NCI-H187 treated with DMSO at 0.1 percent for 48 hours (cell line): ENCODE data around the gene IGF1R.

Experiments
- DNase-seq: peaks from one replicate; lab custom pipeline; 2025; lab: John Stamatoyannopoulos, UW

The IGF1R gene

DNA sequence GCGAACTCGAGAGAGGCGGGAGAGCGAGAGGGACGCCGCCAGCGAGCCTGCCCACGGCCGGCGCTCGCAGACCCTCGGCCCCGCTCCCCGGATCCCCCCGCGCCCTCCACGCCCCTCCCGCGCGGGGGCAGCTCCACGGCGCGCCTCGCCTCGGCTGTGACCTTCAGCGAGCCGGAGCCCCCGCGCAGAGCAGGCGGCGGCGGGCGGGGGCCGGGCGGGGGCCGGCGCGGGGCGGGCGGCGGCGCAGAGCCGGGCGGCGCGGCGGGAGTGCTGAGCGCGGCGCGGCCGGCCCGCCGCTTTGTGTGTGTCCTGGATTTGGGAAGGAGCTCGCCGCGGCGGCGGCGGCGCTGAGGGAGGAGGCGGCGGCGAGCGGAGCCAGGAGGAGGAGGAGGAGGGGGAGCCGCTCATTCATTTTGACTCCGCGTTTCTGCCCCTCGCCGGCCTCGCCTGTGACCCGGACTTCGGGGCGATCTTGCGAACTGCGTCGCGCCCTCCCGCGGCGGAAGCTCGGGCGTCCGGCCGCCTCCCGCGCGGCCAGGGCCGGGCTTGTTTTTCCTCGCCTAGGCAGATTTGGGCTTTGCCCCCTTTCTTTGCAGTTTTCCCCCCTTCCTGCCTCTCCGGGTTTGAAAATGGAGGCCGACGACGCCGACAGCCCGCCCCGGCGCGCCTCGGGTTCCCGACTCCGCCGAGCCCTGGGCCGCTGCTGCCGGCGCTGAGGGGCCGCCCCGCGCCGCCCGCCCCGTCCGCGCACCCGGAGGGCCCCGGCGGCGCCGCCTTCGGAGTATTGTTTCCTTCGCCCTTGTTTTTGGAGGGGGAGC is 524 bp downstream of the IGF1R start:
- DNase-seq = no peak

DNA sequence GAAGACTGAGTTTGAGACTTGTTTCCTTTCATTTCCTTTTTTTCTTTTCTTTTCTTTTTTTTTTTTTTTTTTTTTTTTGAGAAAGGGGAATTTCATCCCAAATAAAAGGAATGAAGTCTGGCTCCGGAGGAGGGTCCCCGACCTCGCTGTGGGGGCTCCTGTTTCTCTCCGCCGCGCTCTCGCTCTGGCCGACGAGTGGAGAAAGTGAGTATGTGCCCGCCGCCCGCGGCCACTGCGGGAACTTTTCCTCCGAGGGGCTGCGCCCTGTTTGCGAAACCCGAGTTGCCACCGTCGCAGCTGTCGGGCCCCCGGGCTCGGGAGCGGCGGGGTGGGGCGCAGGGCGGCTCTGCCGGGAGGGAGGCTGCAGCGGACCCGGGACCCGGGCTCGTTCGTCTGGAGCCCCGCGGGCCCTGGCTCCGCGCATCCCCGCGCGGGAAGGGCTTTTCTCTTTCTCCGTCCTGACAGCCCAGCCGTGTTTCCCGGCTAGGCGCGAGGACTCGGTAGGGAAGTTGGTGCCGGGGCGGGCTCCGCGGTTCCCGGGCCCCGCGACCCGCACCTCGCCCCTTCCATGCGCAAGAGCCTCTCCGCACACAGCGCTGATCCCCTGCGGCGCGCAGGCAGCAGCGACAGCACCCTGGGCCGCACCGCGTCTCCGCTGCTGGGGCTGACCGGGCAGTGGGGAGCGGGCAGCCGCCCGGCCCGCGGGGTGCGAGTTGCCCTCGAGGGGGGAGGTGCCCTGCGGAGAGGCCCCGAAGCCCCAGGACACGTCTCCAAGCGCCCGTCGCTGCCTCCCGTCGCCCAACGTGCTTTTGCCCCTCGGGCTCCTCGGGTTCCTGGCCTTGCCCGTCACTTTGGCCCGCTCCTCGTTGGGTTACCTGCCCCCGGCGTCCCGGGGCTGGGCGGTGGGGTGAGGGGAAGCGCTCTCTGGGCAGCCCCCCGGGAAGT is 1.4 kb downstream of the IGF1R start:
- no peak for DNase-seq

DNA sequence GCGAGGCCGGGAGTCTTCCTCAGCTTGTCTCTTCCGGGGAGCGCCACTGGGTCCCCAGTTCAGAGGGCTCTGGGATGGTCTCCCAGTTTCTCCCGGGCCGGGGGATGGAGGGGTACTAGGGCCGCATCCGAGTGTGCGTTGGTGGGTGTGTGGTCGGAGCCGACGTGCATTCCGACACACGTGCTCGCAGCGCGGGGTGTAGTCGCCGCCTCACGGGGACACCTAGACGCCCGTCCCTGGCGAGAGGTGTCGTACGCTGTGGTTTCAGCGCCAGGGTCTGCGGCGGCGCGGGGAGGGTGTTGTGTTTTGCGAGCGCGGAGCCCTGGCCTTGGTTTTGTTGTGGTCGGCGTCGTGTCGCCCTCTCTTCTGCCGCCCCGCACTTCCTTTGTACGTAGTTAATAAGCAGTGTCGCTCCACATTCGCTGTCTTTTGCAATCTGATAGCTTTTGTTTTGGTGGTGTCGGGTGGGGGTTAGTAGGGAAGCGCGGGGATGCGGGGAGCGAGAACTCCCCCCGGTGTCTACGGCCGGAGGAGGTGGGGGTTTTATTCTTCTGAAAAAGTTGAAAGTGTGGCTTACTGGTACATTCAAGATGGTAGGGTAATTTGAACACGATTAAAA is 2.2 kb downstream of the IGF1R start:
- DNase-seq = no peak

DNA sequence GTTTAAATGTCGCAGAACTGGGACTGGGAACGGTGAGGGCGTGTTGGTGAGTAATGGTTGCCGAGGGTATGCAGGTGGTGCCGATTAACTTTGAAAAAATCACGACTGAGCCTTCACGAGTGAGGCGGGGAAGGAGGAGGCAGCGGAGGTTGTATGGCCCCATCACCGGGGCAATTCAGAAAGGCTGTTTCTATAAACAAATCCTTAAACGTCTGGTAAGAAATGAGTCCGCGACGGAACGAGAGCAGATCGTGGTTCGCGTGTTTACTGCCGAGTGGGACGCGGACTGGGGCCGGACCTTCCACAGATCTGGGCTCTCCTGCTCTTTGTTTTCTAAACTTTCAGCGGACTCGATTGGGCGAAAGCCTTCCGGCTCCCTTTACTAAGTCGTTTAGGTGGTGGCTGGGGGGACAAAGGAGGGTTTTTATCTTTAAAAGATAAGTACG is 2.7 kb downstream of the IGF1R start:
- DNase-seq = no peak

DNA sequence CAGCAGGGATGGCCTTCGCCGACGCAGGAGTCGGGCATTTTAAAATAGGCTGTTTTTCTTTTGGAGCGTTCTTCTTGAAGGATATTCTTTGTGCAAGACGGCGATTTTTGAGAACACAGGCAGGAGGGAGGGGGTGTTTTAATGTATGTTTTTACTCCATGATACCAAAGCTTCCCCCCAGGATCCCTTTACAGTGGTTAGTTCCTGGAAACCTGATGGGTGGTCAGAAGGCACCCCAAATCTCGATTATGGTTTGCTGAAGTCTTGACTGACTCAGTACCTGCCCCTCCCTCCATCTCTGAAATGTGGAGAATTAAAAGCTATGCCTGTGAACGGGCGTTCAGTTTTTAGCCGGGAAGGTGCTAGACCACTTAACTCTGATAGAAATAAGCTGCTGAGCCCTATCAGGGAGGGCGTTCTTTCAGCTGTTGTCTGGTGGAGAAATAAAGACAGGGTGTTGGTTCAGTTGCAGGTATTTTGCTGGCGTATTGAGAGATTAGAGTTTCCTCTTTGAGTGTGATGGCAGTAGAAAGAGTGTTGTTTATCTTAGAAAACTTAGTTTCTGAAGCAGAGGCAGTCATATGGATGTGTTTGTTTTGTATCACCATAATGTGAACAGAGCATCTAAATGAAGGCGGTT is 3.4 kb downstream of the IGF1R start:
- no peak for DNase-seq

DNA sequence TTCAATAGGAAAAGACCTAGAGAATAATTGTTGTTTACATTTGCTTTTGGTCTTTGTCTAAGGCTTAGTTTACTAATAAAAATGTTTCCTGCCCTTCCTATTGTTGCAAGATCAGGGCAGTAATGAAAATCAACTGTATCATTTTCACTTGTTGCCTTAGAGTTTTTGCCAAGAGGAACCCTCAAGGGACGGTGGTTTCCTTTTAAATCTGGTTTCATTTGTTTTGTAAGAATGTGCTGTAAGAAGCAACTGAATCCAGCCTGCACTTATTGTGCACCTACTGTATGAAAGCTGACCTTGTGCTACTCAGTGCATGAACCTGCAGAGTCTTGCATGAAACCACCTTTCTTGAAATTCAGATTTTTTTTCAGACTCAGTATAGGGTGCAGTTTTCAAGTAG is 5.3 kb downstream of the IGF1R start:
- no peak for DNase-seq

DNA sequence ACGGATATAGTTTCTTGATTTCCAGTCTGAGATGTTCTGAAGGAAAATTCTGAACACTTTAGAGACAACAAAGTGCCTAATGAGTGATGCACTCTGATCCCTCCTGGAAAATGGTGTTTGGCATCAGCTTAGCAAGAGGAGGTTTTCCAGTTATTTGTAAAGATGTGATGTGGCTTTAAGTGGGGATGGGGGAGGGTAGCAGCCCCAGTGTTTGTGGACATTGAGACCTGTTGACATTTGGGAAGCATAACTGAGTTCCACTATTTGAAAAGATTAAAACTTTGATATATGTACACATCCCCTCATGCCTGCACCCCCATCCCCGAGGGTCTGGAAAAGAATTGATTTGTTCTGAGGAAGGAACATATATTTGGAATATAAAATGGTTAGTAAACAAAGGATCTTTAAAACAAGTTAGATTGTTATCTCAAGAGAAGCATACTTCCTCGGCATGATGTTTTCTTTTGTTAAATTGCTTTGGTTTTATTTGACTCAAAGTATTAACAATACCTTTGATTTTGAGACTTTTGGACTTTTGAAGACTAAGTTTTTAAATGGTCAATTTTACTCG is 6.5 kb downstream of the IGF1R start:
- no peak for DNase-seq

DNA sequence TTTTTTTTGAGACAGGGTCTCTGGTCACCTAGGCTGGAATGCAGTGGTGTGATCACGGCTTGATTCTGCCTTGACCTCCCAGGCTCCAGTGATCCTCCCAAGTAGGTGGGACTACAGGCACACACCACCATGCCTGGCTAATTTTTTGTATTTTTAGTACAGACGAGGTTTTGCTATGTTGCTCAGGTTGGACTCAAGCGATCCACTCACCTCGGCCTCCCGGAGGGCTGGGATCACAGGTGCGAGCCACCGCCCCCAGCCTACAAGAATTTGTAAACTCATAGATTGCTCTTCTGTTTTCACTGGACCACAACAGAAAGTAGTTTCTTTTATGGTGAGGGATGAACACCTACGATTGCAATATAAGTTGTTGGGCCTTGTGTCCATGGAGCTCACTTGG is 7.4 kb downstream of the IGF1R start:
- DNase-seq = no peak

DNA sequence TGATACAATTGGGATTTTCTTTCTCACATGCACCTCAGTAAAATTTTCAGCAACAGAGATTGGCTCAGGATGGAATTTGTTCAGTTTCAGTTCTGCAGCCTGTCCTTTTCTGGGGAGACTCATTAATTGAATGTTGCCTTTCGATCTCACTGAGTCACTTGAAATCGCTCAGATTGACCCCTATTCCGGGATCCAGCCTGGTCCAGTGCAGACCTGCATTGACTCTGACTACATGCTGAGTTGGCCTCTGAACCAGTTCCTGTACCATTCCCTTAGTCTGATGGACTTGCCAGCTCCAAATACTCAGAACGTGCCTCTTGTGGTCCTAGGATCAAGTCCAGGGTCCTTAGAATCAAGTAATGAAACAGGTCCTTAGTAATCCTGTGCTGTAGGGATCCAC is 9.4 kb downstream of the IGF1R start:
- no peak for DNase-seq

DNA sequence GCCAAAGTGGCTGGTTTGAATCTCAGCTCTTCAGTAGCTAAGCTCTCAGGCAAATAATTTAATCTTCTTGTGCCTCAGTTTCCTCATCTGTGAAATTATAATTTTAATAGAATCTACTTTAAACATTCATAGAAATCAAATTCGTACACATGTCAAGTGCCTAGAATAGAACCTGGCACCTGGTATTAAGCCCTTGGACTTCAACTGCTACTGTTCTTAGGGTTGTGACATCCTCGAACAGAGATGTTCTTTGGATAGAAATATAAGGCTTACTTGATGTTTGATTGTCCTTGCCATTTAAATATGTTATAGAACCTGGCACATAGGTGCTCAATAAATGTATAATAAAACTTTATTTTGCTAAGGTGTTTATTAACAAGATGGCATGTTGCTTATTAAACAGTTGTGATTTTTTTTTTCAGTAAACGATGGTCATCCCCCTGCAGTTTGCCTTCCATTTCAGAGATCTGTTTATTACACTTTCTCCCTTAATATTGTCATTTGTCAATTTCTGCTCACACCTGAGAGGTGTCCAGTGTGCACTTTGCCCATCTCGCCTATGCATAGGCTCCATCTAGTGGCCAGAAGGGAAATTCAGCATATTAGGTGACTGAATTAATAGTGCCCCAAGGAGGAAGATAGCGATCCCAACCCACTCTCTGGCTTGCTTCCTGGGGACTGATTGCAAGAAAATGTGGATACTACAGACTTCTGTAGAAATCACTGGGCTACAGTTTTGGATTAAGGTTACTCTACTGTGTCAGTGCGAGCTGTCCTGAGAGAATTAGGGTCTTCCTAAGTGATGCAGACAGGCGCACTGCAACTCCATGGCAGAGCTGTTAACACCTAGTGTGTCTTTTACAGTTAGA is 10.7 kb downstream of the IGF1R start:
- DNase-seq = peak; percentile 25

DNA sequence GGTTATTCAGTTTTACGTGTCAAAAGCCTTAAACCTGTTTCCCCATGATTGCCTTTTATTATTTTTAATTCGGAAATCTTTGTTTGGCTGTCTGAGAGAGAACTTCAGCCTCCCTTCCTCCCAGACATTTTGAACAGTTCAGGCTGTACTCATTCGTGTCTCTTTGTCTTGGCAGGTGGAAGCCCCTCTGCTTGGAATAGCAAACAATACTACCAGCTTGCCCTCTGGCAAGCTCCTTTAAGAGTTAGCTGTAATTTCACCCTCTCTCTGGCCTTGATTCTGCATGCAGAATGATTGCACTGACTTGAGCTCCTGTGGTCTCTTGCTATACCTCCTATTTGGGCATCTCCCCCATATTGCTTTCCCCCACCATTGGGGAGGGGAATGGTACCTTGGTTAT is 11.7 kb downstream of the IGF1R start:
- DNase-seq = no peak

DNA sequence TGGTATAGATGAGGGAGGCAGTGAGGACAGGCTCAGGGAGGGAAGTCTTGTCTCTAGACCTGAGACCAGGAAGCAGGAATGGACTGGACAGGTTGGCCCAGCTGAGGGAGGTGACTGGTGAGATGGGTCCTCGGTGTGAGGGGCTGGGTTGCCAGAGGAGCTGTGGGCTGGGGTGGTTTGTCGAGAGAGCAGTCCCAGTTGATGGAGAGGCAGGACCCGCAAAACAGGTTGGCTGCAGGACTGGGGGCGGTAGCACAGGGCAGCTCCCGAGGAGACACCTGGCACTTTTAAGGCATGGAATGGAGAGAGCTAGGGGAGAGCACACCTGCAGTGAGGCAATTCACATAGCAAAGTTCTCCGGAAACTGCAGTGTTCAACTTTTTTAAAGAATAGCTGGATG is 14.7 kb downstream of the IGF1R start:
- no peak for DNase-seq

DNA sequence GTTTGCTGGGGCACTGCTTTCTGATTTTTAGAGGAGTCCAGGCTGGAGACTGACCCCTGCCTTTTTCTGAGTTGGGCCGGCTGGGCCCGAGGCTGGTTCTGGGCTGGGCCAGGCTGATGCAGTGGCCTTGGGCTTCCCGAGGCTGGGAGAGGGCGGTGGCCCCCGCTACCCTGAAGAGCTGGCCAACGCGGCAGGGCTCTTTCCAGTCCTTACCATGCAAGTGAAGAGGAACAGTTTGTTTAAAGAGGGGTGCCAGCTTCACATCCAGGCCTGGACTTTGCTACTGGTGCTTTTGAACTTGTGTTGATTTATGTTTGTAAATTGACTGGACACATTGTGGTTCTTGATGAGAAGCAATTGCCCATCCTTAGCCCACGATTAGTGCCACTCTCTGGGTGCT is 15.3 kb downstream of the IGF1R start:
- DNase-seq = no peak

DNA sequence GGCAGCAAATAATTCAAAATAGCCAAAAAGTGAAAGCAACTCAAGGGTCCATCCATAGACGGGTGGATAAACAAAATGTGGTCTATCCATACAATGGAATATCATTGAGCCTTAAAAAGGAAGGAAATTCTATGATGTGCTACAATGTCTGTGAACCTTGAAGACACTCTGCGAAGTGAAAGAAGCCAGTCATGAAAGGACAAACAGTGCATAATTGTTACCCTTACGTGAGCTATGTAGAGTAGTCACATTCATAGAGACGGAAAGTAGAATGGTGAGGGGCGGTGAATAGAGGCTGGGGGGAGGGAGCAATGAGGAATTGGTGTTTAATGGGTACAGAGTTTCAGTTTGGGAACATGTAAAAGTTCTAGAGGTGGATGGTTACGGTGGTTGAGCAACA is 18.1 kb downstream of the IGF1R start:
- DNase-seq = no peak

DNA sequence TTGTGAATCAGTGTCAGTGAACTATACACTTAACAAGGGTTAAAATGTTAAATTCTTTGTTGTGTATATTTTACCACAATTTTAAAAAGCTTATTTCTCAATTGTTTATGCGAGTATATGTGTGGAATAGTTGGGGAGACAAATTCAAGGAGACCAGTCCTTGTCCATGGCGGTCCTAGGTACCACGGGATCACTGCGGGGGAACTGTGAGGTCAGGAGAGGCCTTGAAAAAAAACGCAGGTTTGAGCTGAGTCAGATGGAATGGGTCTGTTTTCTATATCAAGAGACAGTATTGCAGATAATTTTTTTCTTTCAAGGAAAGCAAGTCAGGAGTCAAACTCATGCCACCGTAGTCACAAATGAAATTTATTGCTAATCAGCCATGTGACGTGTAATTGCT is 18.5 kb downstream of the IGF1R start:
- DNase-seq = no peak

DNA sequence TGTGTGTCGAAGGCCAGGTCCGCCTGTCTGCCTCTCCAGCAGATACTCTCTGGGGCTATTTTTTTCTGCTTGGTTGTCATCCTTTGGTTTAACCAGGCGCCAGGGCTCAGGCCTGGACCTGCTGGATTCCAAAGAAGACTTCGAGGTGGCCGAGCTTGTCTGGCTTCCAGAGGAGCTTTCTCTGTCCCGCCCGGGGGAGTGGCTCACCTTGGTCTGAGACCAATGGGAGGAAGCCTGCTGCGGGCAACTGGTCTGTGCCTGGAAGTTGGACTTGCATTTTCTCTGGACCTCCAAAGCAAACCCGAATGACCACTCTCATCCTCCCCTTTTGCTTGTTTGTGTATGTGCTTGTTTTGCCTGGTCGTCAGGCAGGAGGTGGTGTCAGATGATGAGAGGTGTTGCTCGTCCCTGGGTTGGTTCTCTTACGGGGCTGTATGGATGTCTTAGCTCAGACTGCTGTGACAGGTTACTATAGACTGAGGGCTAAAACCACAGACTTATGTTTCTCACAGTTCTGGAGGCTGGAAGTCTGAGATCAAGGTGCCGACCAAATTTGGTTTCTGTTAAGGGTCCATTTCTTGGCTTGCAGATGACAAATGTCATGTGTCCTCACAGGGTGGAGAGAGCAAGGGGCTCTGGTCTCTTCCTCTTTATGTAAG is 19.3 kb downstream of the IGF1R start:
- DNase-seq = no peak

DNA sequence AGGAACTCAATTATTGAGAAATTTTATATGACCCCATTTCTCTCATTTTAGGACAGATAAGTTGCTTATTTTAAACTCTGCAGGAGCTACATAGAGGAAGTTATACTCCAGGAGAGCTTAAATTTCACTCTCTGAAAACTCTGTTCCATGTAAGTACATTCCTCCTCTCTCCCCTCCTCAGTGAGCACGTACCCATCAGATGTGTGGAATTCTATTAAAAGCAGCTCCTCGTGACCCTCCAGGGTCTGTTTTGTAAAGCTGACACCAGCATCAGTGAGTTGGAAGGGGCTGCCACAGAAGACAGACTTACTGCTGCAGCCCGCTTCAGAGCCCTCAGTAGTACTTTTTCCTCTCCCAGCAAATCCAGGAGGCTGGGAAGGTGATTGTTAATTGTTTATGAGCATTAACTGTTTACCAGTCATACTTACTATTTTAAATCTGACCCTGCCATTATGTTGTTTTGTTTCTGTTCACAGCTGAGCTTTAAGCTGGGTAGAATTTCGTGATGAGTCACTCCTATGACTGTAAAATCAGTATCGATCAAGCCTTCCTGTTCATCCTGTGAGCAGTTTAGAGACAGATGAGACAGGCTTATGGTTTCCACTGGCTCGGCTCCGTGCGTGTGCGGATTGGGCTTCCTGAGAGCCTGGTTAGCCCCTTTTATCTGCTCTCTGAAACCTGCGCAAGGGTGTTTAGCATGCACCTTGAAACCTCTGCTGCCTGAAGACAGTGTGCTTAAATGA is 20.4 kb downstream of the IGF1R start:
- no peak for DNase-seq

DNA sequence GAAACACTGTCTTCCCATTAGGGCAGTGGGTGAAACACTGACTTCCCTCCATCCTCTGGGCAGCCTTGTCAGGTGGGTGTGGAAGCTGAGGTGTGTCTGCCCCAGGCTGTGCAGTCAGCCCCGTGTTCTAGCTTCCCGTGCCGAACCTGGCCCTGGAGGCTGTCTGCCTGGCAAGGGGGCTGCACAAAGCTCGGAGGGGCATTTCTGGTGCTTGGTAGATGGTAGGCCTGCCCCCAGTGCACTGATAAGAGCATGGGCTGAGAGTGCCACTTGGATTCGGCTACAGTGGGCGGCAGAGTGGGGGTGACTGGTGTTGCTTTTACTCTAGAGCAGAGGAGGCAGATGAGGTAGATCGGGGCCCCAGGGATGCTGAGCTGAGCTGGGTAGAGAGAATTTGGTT is 21.3 kb downstream of the IGF1R start:
- DNase-seq = no peak
